Measurements from ENCODE around the gene NXPH3. TPM values are rescaled to one million over a fixed set of nuclear protein-coding genes. Genes with fewer than 3 reads are reported as not detected.

Gene NXPH3
- total RNA-seq, 1 donor from 2014 or later, result not detected

- Mint-ChIP-seq H3K4me1 (no peaks in the 10 kb centered on the region), H3K9me3 (peaks cover 15% of the 10 kb centered on the region), H3K27ac (no peak overlapping the region), H3K36me3 (ENCODE audit: low read depth) (no peaks in the 10 kb centered on the region), H3K4me3 (no peak overlapping the region), H3K27me3 (peaks cover 15% of the 10 kb centered on the region)
- CTCF ChIA-PET, result interaction anchor here (1.1 kb wide), 1 partner anchor 12 kb away, joined by 7 read pairs; no protein-coding TSS in a partner anchor
- intact Hi-C loops (cut with micrococcal nuclease), result no loop called here
- TF ChIP-seq CTCF (IDR thresholded peaks at IDR 0.05), result no peak
- no peak for ATAC-seq (ENCODE audit: low read depth)
- no peak for DNase-seq
- POLR2A ChIA-PET, result no interaction called here
Observed at GRCh38 chr17:49545007-49545660, 30.5 kb upstream of the NXPH3 start.

- H3K27ac Mint-ChIP-seq, result no peak overlapping the region
- POLR2A ChIA-PET, result no interaction called here
- H3K27me3 Mint-ChIP-seq, result peaks cover 13% of the 10 kb centered on the region
- CTCF ChIA-PET, result no interaction called here
- no peak overlapping the region for H3K4me3 Mint-ChIP-seq
- DNase-seq (no peak), ATAC-seq (ENCODE audit: low read depth) (no peak)
- intact Hi-C loops (cut with micrococcal nuclease), result no loop called here
- H3K9me3 Mint-ChIP-seq, result peaks cover 11% of the 10 kb centered on the region
- TF ChIP-seq CTCF (IDR thresholded peaks at IDR 0.05), result no peak
- no peaks in the 10 kb centered on the region for H3K4me1 Mint-ChIP-seq
- H3K36me3 Mint-ChIP-seq (ENCODE audit: low read depth), result no peaks in the 10 kb centered on the region
Observed at GRCh38 chr17:49545806-49546545, 29.7 kb upstream of the NXPH3 start.

GRCh38 chr17:49546546-49547535 lies 28.8 kb upstream of the NXPH3 start:
- ATAC-seq (ENCODE audit: low read depth), result no peak
- H3K4me1 Mint-ChIP-seq, result no peaks in the 10 kb centered on the region
- no peak for TF ChIP-seq CTCF (IDR thresholded peaks at IDR 0.05)
- H3K36me3 Mint-ChIP-seq (ENCODE audit: low read depth), result no peaks in the 10 kb centered on the region
- ChIA-PET POLR2A (no interaction called here), CTCF (no interaction called here)
- intact Hi-C loops (cut with micrococcal nuclease), result no loop called here
- no peak overlapping the region for H3K27ac Mint-ChIP-seq
- no peak overlapping the region for H3K4me3 Mint-ChIP-seq
- peaks cover 11% of the 10 kb centered on the region for H3K27me3 Mint-ChIP-seq
- DNase-seq, result no peak
- peaks cover 6% of the 10 kb centered on the region for H3K9me3 Mint-ChIP-seq

- ChIA-PET CTCF (no interaction called here), POLR2A (no interaction called here)
- Mint-ChIP-seq H3K27ac (no peak overlapping the region), H3K36me3 (ENCODE audit: low read depth) (no peaks in the 10 kb centered on the region), H3K27me3 (peaks cover 8% of the 10 kb centered on the region), H3K4me1 (no peaks in the 10 kb centered on the region), H3K4me3 (no peak overlapping the region), H3K9me3 (peaks cover 5% of the 10 kb centered on the region)
- intact Hi-C loops (cut with micrococcal nuclease), result no loop called here
- ATAC-seq (ENCODE audit: low read depth), result no peak
- no peak for DNase-seq
- TF ChIP-seq CTCF (IDR thresholded peaks at IDR 0.05), result no peak
Observed at GRCh38 chr17:49547566-49547965, 28.1 kb upstream of the NXPH3 start.
